Measurements from ENCODE around the gene MANEAL.
A peak's percentile ranks its signal among the peaks of the same experiment; 100 is the strongest.

Gene MANEAL

DNA sequence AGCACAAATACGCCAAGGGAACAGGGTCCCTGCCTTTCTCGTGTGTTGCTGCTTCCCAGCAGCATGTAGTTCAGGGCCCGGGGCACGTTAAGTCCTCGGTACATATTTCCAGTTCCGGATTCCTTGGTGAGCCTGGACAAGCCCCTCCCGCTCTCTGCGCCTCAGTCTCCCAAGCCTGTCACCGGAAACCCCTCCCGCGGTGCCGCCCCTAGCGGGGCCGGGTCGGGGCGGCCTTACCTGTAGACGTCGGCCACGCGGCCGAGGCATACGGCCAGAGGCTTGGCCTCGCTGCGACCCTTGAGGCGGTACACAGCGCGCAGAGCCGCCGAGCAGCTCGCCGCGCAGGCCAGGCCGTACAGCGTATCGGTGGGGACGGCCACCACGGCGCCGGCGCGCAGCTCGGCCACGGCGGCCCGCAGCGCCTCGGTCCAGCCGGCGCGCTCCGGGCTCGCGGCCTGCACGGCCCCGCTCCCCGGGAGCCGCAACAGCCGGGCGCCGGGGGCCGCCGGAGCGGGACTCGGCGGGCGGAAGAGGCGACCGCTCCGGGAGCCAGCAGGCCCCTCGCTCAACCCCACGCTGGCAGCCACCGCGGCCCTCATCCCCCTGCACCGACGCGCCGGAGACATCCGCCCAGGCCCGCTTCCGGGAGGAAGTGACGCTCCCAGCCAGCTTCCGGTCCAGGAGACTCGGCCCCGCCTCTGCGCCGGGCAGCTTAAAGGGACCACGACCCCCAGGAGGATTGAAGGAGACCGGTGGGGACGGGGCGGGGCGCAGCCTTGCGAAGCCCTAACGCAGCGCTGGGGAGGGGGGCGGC lies 14.1 kb downstream of the MANEAL start, which contains the start of the genes C1orf122 and YRDC:
TSS of gene C1orf122 (plus strand) at position 236 of the 814 bp plus-strand sequence. CDS start 615 bp downstream, outside the sequence.
TSS of gene YRDC (minus strand) at position 654 of the 814 bp plus-strand sequence. CDS start at position 626, 28 bp downstream.
- H3K27ac ChIP-seq, result peak within 1 kb of the TSS; percentile 96
- no peak for TF ChIP-seq ZFX (IDR thresholded peaks at IDR 0.05; ENCODE audit: borderline replicate concordance)
- no peak for TF ChIP-seq CTCF (IDR thresholded peaks at IDR 0.05)

DNA sequence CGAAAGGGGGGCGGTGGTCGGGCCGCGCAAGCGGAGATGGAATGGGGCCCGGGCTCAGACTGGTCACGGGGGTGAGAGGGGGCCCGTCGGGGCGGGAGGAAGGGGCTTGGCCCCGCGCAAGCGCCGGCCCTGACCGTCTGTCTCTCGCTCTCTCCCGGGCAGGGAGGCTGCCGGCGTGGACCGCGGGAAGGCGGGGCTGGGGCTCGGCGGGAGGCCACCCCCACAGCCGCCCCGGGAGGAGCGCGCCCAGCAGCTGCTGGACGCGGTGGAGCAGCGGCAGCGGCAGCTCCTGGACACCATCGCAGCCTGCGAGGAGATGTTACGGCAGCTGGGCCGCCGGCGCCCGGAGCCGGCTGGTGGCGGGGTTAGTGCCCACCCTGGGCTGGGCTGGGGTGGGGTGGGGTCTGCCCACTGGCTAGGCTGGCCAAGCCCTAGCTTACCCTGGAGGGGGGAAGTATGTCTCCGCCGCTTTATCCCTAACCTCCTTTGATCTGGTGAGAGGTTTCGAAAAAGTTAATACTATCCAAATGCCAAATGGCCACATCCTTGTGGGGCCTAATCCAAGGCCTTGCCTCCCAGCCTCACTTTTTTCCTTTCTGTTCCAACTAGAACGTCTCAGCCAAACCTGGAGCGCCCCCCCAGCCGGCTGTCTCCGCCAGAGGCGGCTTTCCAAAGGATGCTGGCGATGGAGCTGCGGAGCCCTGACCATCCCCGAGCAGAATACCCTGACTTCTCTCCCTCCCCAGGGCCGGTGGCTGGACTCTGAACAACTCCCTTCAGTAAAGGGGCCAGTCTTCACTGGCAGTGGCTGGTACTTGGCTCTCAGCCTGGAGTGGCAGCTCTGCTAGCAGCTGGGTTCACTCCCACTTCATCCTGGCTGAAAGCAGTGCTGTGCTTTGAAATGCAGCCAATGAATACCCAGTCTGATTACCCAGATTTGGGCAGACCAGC lies 15.0 kb downstream of the MANEAL start:
- TF ChIP-seq CTCF (IDR thresholded peaks at IDR 0.05) (0 out of 2 replicates have a peak, but pooled peaks have one; percentile 10), ZFX (IDR thresholded peaks at IDR 0.05; ENCODE audit: borderline replicate concordance) (no peak)
- H3K27ac ChIP-seq, result peak overlapping the region; percentile 96

- H3K27ac ChIP-seq, result peak overlapping the region; percentile 96
- no peak for TF ChIP-seq ZFX (IDR thresholded peaks at IDR 0.05; ENCODE audit: borderline replicate concordance)
- TF ChIP-seq CTCF (IDR thresholded peaks at IDR 0.05), result no peak
Measured at GRCh38 chr1:37809942-37810341, 16.3 kb downstream of the MANEAL start.

- TF ChIP-seq CTCF (IDR thresholded peaks at IDR 0.05) (peak; percentile 95), ZFX (IDR thresholded peaks at IDR 0.05; ENCODE audit: borderline replicate concordance) (no peak)
- H3K27ac ChIP-seq, result peak overlapping the region; percentile 96
Measured at GRCh38 chr1:37811027-37811655, 17.5 kb downstream of the MANEAL start.

DNA sequence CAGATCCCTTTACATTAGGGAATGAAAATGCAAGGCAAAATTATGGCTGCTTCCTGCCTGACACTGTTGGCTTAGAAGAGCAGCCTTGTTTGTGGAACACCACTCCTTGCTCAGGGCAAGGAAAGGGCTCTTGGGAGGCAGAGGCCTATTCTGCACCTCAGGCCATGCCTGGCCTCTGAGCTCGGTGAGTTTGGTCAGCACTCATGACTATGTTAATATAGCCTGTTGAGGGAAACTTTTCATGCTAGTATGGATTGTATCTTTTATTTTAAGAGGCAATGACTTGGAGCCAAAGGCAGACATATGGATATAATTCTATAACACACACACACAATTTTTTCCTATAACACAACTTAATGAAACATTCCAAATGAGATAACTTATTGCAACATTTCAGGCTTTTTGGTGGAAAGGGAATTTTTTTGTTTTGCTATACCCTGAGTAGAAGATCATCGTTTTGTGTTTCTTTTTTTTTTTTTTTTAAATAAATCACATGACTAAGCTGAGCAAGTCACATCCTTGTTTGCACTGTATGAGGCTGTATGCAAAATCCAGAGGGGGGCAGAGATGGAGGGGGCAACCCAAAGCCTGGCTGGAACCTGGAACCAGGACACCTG lies 20.0 kb downstream of the MANEAL start:
- no peak overlapping the region for H3K27ac ChIP-seq
- no peak for TF ChIP-seq CTCF (IDR thresholded peaks at IDR 0.05)
- no peak for TF ChIP-seq ZFX (IDR thresholded peaks at IDR 0.05; ENCODE audit: borderline replicate concordance)

DNA sequence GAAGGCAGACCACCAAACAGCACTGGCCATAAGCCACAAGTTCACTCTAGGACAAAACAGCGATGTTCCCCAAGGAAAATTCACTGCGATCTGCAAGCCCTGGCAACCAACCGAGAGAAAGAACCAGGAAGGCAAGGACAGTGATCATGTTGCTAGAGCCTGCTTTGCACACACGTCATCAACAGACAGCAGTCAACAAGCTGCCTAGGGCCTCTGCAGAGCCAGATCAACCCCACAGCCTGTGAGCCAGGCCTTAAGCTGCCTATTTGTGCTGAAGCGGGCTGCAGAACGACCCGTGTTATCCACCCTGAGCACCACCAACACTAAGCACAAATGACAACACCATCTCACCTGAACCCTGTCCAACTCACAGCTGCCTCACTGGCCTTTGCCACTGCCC lies 20.6 kb downstream of the MANEAL start:
- TF ChIP-seq ZFX (IDR thresholded peaks at IDR 0.05; ENCODE audit: borderline replicate concordance) (no peak), CTCF (IDR thresholded peaks at IDR 0.05) (no peak)
- no peak overlapping the region for H3K27ac ChIP-seq

Data from 22Rv1 (cell line).